ENCODE measurements around the gene KHDRBS1. TPM values are rescaled to one million over a fixed set of nuclear protein-coding genes. Genes with fewer than 3 reads are reported as not detected.
A peak's percentile ranks its signal among the peaks of the same experiment; 100 is the strongest.

Gene KHDRBS1
- total and polyA plus RNA-seq, 7 experiments from 2014 or later, result 89.2 to 162 (median 116) TPM

GRCh38 chr1:32066489-32066873, 52.8 kb downstream of the KHDRBS1 start:
- Histone ChIP-seq H3K36me3 (ENCODE audit: control insufficient read depth in 2 of 3, insufficient read depth in 3 of 3, low read length in 3 of 3) (peaks cover 0 to 10% (median under 1%) of the 10 kb centered on the region in 3 experiments), H3K9me3 (ENCODE audit: control insufficient read depth in 2 of 3, low read length in 3 of 3) (no peaks in the 10 kb centered on the region), H3K27me3 (ENCODE audit: control insufficient read depth in 2 of 2, insufficient read depth in 2 of 2, low read length in 2 of 2) (no peaks in the 10 kb centered on the region), H3K27ac (ENCODE audit: low read depth, low read length) (no peak overlapping the region), H3K4me3 (ENCODE audit: low read length) (no peak overlapping the region), H3K4me1 (ENCODE audit: control insufficient read depth in 2 of 2, insufficient read depth in 2 of 2, low read length in 2 of 2) (peaks cover 5% of the 10 kb centered on the region in 2 donors)
- Mint-ChIP-seq H3K27ac (peak overlapping the region; percentile 35 to 90 (median 51)), H3K9me3 (no peaks in the 10 kb centered on the region), H3K27me3 (no peaks in the 10 kb centered on the region), H3K4me1 (peaks cover 12 to 32% (median 22%) of the 10 kb centered on the region in 7 donors), H3K36me3 (peaks cover 0 to 11% (median 0%) of the 10 kb centered on the region in 5 donors), H3K4me3 (peak overlapping the region in 6 of 10 donors; percentile 15 to 57 (median 37))
- ChIA-PET CTCF (interaction anchor here (0.6 to 1.3 kb wide), 3 partner anchors 15 to 257 kb away, joined by 3 read pairs; no protein-coding TSS in a partner anchor), POLR2A (interaction anchor here (0.5 to 1.2 kb wide), 7 partner anchors 9 to 526 kb away, joined by 3 to 6 read pairs (median 3); no protein-coding TSS in a partner anchor)
- intact Hi-C loops (cut with micrococcal nuclease), result loop anchor here in 1 of 2 donors (10.0 kb wide), 1 partner anchor 252 kb away; the partner anchor contains the start of gene SPOCD1
- peak in 3 of 9 donors; percentile 8 to 22 (median 14) for DNase-seq
- ATAC-seq, result peak; percentile 87

DNA sequence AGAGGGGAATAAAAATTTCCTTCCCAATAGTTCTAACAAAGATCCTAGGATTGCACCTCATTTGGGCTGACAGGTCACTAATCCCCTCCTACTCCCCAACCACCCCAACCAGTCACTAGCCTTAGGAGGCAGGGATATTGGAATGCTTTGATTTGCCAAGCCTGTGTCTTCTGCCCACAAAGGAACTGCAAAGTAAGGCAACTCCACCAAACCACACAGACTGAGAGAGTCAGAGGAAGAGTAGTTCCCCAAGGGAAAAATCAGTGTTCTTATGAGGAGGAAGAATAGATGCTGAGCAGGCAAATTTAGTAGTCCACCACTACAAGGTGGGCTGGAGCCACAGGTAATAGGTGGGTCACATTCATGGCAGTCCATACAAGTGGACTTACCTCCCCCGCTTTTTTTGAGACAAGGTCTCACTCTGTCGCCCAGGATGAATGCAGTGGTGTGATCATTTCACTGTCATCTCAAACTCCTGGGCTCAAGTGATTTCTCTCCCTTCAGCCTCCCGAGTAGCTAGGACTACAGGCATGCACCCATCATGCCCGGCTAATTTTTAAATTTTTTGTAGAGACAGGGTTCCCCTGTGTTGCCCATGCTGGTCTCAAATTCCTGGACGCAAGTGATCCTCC, 55.4 kb downstream of the KHDRBS1 start:
- ATAC-seq (no peak), DNase-seq (no peak)
- Mint-ChIP-seq H3K9me3 (peaks cover 0 to 1% (median 0%) of the 10 kb centered on the region in 11 donors), H3K27ac (peak overlapping the region in 6 of 9 donors; percentile 18 to 62 (median 36)), H3K4me1 (peaks cover 24 to 46% (median 38%) of the 10 kb centered on the region in 7 donors), H3K27me3 (no peaks in the 10 kb centered on the region), H3K36me3 (peaks cover 0 to 1% (median 0%) of the 10 kb centered on the region in 5 donors), H3K4me3 (peak overlapping the region in 2 of 10 donors; percentile 25 to 43)
- no peaks in the 10 kb centered on the region for H3K9me3 ChIP-seq (ENCODE audit: control insufficient read depth in 2 of 3, low read length in 3 of 3)
- intact Hi-C loops (cut with micrococcal nuclease), result loop anchor here in 1 of 2 donors (10.0 kb wide), 1 partner anchor 254 kb away; the partner anchor contains the start of gene SPOCD1
- H3K4me1 ChIP-seq (ENCODE audit: control insufficient read depth in 2 of 2, insufficient read depth in 2 of 2, low read length in 2 of 2), result peaks cover 10 to 20% of the 10 kb centered on the region in 2 donors
- H3K27me3 ChIP-seq (ENCODE audit: control insufficient read depth in 2 of 2, insufficient read depth in 2 of 2, low read length in 2 of 2), result no peaks in the 10 kb centered on the region
- H3K27ac ChIP-seq (ENCODE audit: low read depth, low read length), result no peak overlapping the region
- H3K36me3 ChIP-seq (ENCODE audit: control insufficient read depth in 2 of 3, insufficient read depth in 3 of 3, low read length in 3 of 3), result no peaks in the 10 kb centered on the region
- ChIA-PET POLR2A (interaction anchor here (0.7 to 1.3 kb wide), 3 partner anchors 87 to 263 kb away, joined by 3 to 4 read pairs (median 4); no protein-coding TSS in a partner anchor), CTCF (no interaction called here)
- no peak overlapping the region for H3K4me3 ChIP-seq (ENCODE audit: low read length)

DNA sequence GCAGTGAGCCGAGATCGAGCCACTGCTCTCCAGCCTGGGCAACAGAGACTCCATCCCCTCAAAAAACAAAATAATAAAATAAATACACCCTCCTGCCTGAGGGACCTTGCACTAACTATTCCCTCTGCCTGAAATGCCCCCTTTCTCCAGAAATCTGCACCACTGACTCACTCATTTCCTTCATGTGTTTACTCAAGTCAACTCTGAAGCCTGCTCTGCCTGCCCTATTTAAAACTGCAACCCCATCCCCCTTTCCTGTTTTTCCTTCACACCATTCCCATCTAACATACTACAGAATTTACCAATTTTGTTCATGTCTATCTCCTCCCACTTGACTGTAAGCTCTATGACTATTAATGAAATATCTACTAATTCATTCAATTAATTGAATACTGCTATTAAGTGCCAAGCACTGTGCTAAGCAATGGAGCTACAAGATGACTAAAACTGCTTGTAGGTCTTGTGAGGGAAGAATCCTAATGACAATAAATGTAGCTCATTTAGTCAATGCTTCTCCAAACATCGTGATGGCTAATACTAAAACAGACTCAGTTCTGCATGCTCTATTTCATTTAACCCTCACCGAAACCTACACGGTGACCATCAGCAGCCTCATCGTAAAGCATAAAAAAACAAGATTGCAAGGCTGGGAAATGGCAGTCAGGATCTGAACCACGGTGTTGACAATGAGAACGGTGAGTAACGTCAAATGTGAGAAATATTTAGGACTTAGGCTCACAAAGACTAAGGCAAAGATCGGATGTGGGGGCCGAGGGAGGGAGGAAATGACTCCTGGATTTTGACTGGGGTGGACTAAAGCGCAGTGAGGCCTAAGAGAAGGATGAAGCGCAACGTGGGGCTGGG, 58.3 kb downstream of the KHDRBS1 start:
- Mint-ChIP-seq H3K27ac (peak overlapping the region; percentile 84 to 95 (median 92)), H3K36me3 (peaks cover under 1 to 8% (median under 1%) of the 10 kb centered on the region in 5 donors), H3K9me3 (peaks cover 0 to 3% (median 0%) of the 10 kb centered on the region in 11 donors), H3K4me3 (peak overlapping the region; percentile 83 to 94 (median 91)), H3K27me3 (no peaks in the 10 kb centered on the region), H3K4me1 (peaks cover 20 to 50% (median 46%) of the 10 kb centered on the region in 7 donors)
- POLR2A ChIA-PET, result interaction anchor here (0.6 to 4.3 kb wide), 25 partner anchors 7 to 579 kb away, joined by 3 to 43 read pairs (median 4); partner anchors contain the start of genes BSDC1, CCDC28B, KHDRBS1 and KPNA6
- no peak for DNase-seq
- CTCF ChIA-PET, result interaction anchor here (0.6 to 4.5 kb wide), 5 partner anchors 10 to 237 kb away, joined by 3 to 16 read pairs (median 4); partner anchors contain the start of gene KPNA6
- intact Hi-C loops (cut with micrococcal nuclease), result loop anchor here (1.0 to 5.0 kb wide), 16 partner anchors 9 to 1355 kb away; partner anchors contain the start of genes KHDRBS1 (in 2 of the 2), KPNA6 (in 2 of the 2), PEF1 (in 2 of the 2) and TXLNA (in 2 of the 2)
- Histone ChIP-seq H3K36me3 (ENCODE audit: control insufficient read depth in 2 of 3, insufficient read depth in 3 of 3, low read length in 3 of 3) (peaks cover 0 to 14% (median 0%) of the 10 kb centered on the region in 3 experiments), H3K9me3 (ENCODE audit: control insufficient read depth in 2 of 3, low read length in 3 of 3) (no peaks in the 10 kb centered on the region), H3K27me3 (ENCODE audit: control insufficient read depth in 2 of 2, insufficient read depth in 2 of 2, low read length in 2 of 2) (no peaks in the 10 kb centered on the region), H3K4me1 (ENCODE audit: control insufficient read depth in 2 of 2, insufficient read depth in 2 of 2, low read length in 2 of 2) (peaks cover 5 to 16% of the 10 kb centered on the region in 2 donors), H3K27ac (ENCODE audit: low read depth, low read length) (peak overlapping the region; percentile 82), H3K4me3 (ENCODE audit: low read length) (peak overlapping the region; percentile 98)
- no peak for ATAC-seq

DNA sequence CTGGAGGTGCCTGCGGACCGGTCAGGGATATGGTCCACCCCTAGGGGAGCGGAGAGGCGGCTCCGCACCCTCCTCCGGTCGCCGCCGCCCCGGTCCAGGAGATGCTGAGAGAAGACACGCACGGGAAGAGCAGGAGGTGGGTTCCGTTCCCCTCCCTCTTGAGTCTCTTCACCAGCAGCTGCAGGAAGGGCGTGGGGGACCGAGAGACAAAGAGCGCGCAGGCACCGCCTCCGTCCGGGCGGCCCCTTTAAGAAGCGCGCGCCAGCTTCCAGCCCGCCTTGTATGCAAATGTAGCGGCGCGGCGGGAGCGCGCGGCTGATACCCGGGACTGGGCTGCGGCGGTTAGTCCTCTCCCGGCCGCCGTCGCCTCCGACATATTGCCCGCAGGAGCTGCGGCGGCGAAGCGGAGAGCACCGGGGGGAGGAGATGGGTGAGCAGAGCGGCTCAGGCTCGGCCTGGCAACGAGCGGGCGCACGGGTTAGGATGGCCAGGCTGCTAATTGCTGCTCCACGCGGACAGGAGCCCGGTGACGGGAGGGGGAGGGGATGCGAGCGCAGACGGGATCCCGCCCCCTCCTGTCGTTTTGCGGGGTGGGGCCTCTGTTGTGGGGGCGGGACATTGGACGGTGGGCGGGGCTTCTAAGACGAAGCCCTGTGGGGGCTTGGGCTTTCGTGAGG, 59.1 kb downstream of the KHDRBS1 start, which contains the start of gene TMEM39B:
TMEM39B (plus strand) TSS at position 318 of the 677 bp plus-strand sequence; CDS start at position 427, 109 bp downstream.
- peaks cover 8 to 15% (median 8%) of the 10 kb centered on the region in 5 donors for H3K36me3 Mint-ChIP-seq
- POLR2A ChIA-PET, result interaction anchor here (0.6 to 4.3 kb wide), 27 partner anchors 8 to 578 kb away, joined by 3 to 43 read pairs (median 4); partner anchors contain the start of genes BSDC1, CCDC28B, KHDRBS1 and KPNA6
- ATAC-seq (peak; percentile 92), DNase-seq (peak; percentile 90 to 97 (median 96))
- Histone ChIP-seq H3K36me3 (ENCODE audit: control insufficient read depth in 2 of 3, insufficient read depth in 3 of 3, low read length in 3 of 3) (peaks cover 0 to 22% (median 6%) of the 10 kb centered on the region in 3 experiments), H3K4me3 (ENCODE audit: low read length) (peak within 1 kb of the TSS; percentile 98), H3K4me1 (ENCODE audit: control insufficient read depth in 2 of 2, insufficient read depth in 2 of 2, low read length in 2 of 2) (peaks cover 5 to 16% of the 10 kb centered on the region in 2 donors), H3K27me3 (ENCODE audit: control insufficient read depth in 2 of 2, insufficient read depth in 2 of 2, low read length in 2 of 2) (no peaks in the 10 kb centered on the region), H3K9me3 (ENCODE audit: control insufficient read depth in 2 of 3, low read length in 3 of 3) (no peaks in the 10 kb centered on the region), H3K27ac (ENCODE audit: low read depth, low read length) (peak within 1 kb of the TSS; percentile 82)
- peak within 1 kb of the TSS; percentile 84 to 95 (median 92) for H3K27ac Mint-ChIP-seq
- peaks cover 0 to 3% (median 0%) of the 10 kb centered on the region in 11 donors for H3K9me3 Mint-ChIP-seq
- intact Hi-C loops (cut with micrococcal nuclease), result loop anchor here (1.0 to 5.0 kb wide), 18 partner anchors 9 to 1355 kb away; partner anchors contain the start of genes BSDC1 (in 2 of the 2), KHDRBS1 (in 2 of the 2), KPNA6 (in 2 of the 2) and PEF1 (in 2 of the 2)
- no peaks in the 10 kb centered on the region for H3K27me3 Mint-ChIP-seq
- CTCF ChIA-PET, result interaction anchor here (0.6 to 4.5 kb wide), 7 partner anchors 10 to 284 kb away, joined by 3 to 16 read pairs (median 4); partner anchors contain the start of gene KPNA6
- peaks cover 21 to 58% (median 47%) of the 10 kb centered on the region in 7 donors for H3K4me1 Mint-ChIP-seq
- peak within 1 kb of the TSS; percentile 83 to 94 (median 91) for H3K4me3 Mint-ChIP-seq

All from naive thymus-derived CD4-positive, alpha-beta T cell (primary cell).